HG03159 (cell line): Measurements from ENCODE around the gene MIER3.

Experiments used
- ATAC-seq: cut with Tn5 transposase; IDR thresholded peaks from one replicate; pipeline ENCODE4 v1.9.1; 2021; ENCODE audit warnings: mild to moderate bottlenecking, moderate library complexity; ENCODE audit not compliant: unreplicated experiment

Gene MIER3

GRCh38 chr5:56900395-56900794, 51.5 kb downstream of the MIER3 start:
- ATAC-seq: no peak

- no peak for ATAC-seq
These were observed 53.7 kb downstream of the MIER3 start for GRCh38 chr5:56898213-56898612.

- ATAC-seq: no peak
These were observed 55.2 kb downstream of the MIER3 start for GRCh38 chr5:56896763-56897162.

- no peak for ATAC-seq
These were observed 58.5 kb downstream of the MIER3 start for GRCh38 chr5:56893251-56893951.

GRCh38 chr5:56881571-56881970, 70.4 kb downstream of the MIER3 start:
- ATAC-seq: no peak

- ATAC-seq: no peak
These were observed 75.6 kb downstream of the MIER3 start for GRCh38 chr5:56876327-56876726.

GRCh38 chr5:56873056-56873455, 78.9 kb downstream of the MIER3 start:
- ATAC-seq: no peak

- ATAC-seq: no peak
These were observed 80.1 kb downstream of the MIER3 start for GRCh38 chr5:56871777-56872176.
